Gastrocnemius medialis (tissue), 4 donors: ENCODE results near the gene URI1. TPM values are rescaled to one million over a fixed set of nuclear protein-coding genes. Genes with fewer than 3 reads are reported as not detected.

ENCODE experiments used
- ATAC-seq, 2 donors: fragments of 150-250 bp; one replicate each; pipeline ENCODE4 v1.9.1; 2016
- DNase-seq, 2 donors: peaks; one replicate each; pipeline ENCODE4 v3.0.0-alpha.2; 2019
- H3K27ac ChIP-seq, 4 donors: fragments of 200-600 bp; sonication (generic); 1 replicate in 1 of 4; 2 replicates in 3 of 4; pipeline ENCODE4 v1.5.1; 2016 to 2018; ENCODE audit warnings: mild to moderate bottlenecking in 2 of 4, moderate library complexity in 1 of 4
- H3K27me3 ChIP-seq, 3 donors: fragments of 200-600 bp; sonication (generic) in 2 of 3; 1 replicate in 1 of 3; 2 replicates in 2 of 3; pipeline versions ENCODE4 v1.5.1 to v1.6.0; 2016 to 2019; ENCODE audit warnings: mild to moderate bottlenecking in 1 of 3, moderate library complexity in 1 of 3
- H3K36me3 ChIP-seq, 2 donors: fragments of 200-600 bp; sonication (generic) in 1 of 2; one replicate each; pipeline ENCODE4 v1.5.1; 2017 to 2018
- H3K4me1 ChIP-seq, 2 donors: fragments of 200-600 bp; sonication (generic) in 1 of 2; one replicate each; pipeline ENCODE4 v1.5.1; 2016 to 2017; ENCODE audit warnings: mild to moderate bottlenecking in 2 of 2
- H3K4me3 ChIP-seq, 4 donors: fragments of 200-600 bp; sonication (generic) in 3 of 4; 1 replicate in 1 of 4; 2 replicates in 3 of 4; pipeline ENCODE4 v1.5.1; 2016 to 2019; ENCODE audit warnings: mild to moderate bottlenecking in 2 of 4
- H3K9me3 ChIP-seq, 3 donors: fragments of 200-600 bp; sonication (generic) in 2 of 3; 1 replicate in 1 of 3; 2 replicates in 2 of 3; pipeline ENCODE4 v1.5.1; 2016 to 2019
- POLR2A ChIP-seq, 2 donors: fragments of 450-650 bp; IDR thresholded peaks; one replicate each; pipeline ENCODE4 v1.6.1; 2017; ENCODE audit warnings: antibody characterized with exemption in 2 of 2, mild to moderate bottlenecking in 2 of 2, moderate library complexity in 2 of 2
- in situ Hi-C, 4 donors: fragments of 200-750 bp; cut with MboI; loops; one replicate each; pipeline versions ENCODE4 v1.15.0 to v1.8.0; 2017; ENCODE audit warnings: low sequenced_read_pairs in 4 of 4
- intact Hi-C: fragments of 100-400 bp; cut with DNase I; formaldehyde crosslinking; loops from one replicate; pipeline ENCODE4 v1.15.1; 2023; ENCODE audit warnings: low total_unique reads
- total RNA-seq, 4 donors: library from RNA; depleted of rRNA; stranded (reverse); fragments of >200 nt; gene quantifications; one replicate each; pipeline versions ENCODE4 v1.1.0 to v1.2.3, GENCODE V29; 2016
- TF ChIP-seq, protein P1 (sequence below), 5 experiments: fragments of 450-650 bp in 3 of 5; fragments of 200-600 bp in 2 of 5; sonication (generic) in 2 of 5; IDR thresholded peaks in 4 of 5; conservative IDR thresholded peaks in 1 of 5; 1 replicate in 4 of 5; 2 replicates in 1 of 5; pipeline ENCODE4 v1.5.1; 2016 to 2019; ENCODE audit warnings: antibody characterized with exemption in 5 of 5, mild to moderate bottlenecking in 3 of 5, moderate library complexity in 3 of 5

The URI1 gene
- total RNA-seq, 4 donors from 2014 or later: 37.4 to 84.1 (median 59.2) TPM

DNA sequence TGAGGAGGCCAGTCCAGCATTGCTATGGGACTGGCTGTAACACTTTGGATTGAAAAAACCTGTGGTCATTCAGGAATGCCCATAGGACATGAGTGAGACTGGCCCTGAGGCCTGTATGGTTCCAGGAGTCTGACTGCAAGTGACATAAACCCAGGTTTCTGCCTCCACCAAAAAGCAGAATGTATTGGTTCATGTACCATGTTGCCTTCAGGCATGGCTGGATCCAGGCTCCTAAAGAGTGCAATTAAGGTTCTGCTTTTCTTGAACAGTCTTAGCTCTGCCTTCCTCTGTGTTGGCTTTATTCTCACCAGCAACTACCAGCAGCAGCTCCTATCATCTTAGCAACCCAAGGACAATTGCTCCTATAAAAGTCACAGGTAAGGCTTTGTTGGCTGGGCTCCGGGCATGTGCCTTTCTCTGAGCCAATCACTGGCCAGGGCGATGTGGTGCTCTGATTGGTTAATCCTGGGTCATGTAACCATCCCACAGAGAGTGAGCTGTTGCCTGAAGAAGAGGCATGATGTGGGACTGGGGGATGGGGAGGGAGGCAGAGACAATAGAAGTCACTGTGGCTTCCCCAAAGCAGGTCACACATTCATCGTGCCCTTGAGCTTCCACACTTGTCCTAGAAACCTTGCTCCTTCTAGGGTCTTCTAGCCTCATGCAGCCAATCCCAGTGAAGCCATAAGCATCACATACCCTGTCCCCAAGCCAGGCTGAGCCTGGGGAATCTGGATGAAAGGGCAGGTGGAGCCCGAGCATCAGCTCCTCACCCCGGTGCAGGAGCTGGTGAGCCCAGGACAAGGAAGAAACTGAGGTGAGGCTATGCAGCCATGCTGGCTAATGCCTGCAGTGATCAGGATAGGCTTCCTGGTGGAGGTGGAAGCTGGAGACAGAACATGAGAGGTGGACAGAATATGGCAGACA is 123.9 kb downstream of the URI1 start:
- Histone ChIP-seq H3K4me1 (no peaks in the 10 kb centered on the region), H3K36me3 (no peaks in the 10 kb centered on the region), H3K9me3 (no peaks in the 10 kb centered on the region), H3K4me3 (no peak overlapping the region), H3K27ac (no peak overlapping the region), H3K27me3 (peaks cover 0 to 4% (median 0%) of the 10 kb centered on the region in 3 donors)
- in situ Hi-C loops: no loop called here
- intact Hi-C loops: no loop called here
- DNase-seq (no peak), ATAC-seq (no peak)
- TF ChIP-seq, protein P1, sequence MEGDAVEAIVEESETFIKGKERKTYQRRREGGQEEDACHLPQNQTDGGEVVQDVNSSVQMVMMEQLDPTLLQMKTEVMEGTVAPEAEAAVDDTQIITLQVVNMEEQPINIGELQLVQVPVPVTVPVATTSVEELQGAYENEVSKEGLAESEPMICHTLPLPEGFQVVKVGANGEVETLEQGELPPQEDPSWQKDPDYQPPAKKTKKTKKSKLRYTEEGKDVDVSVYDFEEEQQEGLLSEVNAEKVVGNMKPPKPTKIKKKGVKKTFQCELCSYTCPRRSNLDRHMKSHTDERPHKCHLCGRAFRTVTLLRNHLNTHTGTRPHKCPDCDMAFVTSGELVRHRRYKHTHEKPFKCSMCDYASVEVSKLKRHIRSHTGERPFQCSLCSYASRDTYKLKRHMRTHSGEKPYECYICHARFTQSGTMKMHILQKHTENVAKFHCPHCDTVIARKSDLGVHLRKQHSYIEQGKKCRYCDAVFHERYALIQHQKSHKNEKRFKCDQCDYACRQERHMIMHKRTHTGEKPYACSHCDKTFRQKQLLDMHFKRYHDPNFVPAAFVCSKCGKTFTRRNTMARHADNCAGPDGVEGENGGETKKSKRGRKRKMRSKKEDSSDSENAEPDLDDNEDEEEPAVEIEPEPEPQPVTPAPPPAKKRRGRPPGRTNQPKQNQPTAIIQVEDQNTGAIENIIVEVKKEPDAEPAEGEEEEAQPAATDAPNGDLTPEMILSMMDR (IDR thresholded peaks at IDR 0.05 in 4 of 5, conservative IDR thresholded peaks at IDR 0.05 in 1 of 5): no peak
- TF ChIP-seq POLR2A (IDR thresholded peaks at IDR 0.05): no peak

Other genes starting within 250 kb of the URI1 start
- gene C19orf12, start 227.0 kb upstream of the URI1 start, total RNA-seq: 100 to 1,000 TPM in 1 of 4 donors, 10 to 100 TPM in 3; 54.4 to 142 (median 69.8) TPM
- 1 to 10 TPM; 2.9 to 7.3 (median 4.5) TPM for gene CCNE1, start 130.2 kb upstream of the URI1 start, total RNA-seq